ENCODE measurements around the gene TLE4. TPM values are rescaled to one million over a fixed set of nuclear protein-coding genes. Genes with fewer than 3 reads are reported as not detected.

The TLE4 gene
- total and polyA plus RNA-seq, 2 of the 4 experiments (the other 2 are of a cell fraction): 68.0 to 78.1 TPM

DNA sequence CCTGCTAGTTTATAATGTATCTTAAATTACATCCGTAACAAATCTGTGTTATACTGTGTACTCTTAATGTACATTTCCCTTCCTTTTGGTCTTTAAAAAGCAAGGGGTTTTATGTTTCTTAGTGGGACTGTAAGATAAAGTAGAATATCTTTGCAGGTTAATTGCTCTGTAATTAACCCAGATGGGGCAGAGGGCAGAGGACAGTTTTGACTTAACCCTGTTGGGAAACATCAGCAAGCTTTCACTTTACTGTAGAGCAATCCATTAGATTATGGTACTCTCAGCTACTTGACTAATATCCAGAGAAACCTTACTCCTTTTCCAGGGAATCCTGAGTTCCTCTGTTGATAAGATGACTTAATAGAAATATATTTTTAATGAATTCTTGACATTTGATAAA, 74.3 kb downstream of the TLE4 start:
- H2BK5ac ChIP-seq (ENCODE audit: low read depth, low read length, poor library complexity, severe bottlenecking): no peak overlapping the region
- no peak overlapping the region for H2AK9ac ChIP-seq (replicated peaks; ENCODE audit: low read depth, low read length, poor library complexity)
- no peak overlapping the region for H4K8ac ChIP-seq (ENCODE audit: low read depth in 2 of 2, low read length in 2 of 2)
- no peak overlapping the region for H3K9ac ChIP-seq (ENCODE audit: low read depth, low read length)
- no peaks in the 10 kb centered on the region; the same call in 1 of the 2 replicates for H3K4me1 ChIP-seq (ENCODE audit: control insufficient read depth, insufficient read depth, low read length)
- H4K20me1 ChIP-seq (ENCODE audit: insufficient read depth, low read length): peaks cover 4% of the 10 kb centered on the region; the same call in 1 of the 2 replicates
- TF ChIP-seq RFX5 (IDR thresholded peaks at IDR 0.05; ENCODE audit: low read depth, low read length) (no peak), RCOR1 (IDR thresholded peaks at IDR 0.05; ENCODE audit: insufficient replicate concordance, low read length) (no peak), CEBPB (IDR thresholded peaks at IDR 0.05; ENCODE audit: low read depth, low read length) (no peak), RAD21 (IDR thresholded peaks at IDR 0.05; ENCODE audit: low read length) (no peak), NFE2L2 (IDR thresholded peaks at IDR 0.05; ENCODE audit: low read depth, low read length) (no peak), MAZ (IDR thresholded peaks at IDR 0.05; ENCODE audit: borderline replicate concordance, low read depth, low read length) (no peak), FOS (IDR thresholded peaks at IDR 0.05; ENCODE audit: low read depth, low read length) (no peak), SMC3 (IDR thresholded peaks at IDR 0.05; ENCODE audit: low read depth, low read length) (no peak), MXI1 (IDR thresholded peaks at IDR 0.05; ENCODE audit: borderline replicate concordance, low read depth, low read length) (no peak), CHD1 (IDR thresholded peaks at IDR 0.05; ENCODE audit: low read depth, low read length) (no peak), MAFK (IDR thresholded peaks at IDR 0.05; ENCODE audit: low read depth, low read length) (no peak)
- TF ChIP-seq, protein P1, sequence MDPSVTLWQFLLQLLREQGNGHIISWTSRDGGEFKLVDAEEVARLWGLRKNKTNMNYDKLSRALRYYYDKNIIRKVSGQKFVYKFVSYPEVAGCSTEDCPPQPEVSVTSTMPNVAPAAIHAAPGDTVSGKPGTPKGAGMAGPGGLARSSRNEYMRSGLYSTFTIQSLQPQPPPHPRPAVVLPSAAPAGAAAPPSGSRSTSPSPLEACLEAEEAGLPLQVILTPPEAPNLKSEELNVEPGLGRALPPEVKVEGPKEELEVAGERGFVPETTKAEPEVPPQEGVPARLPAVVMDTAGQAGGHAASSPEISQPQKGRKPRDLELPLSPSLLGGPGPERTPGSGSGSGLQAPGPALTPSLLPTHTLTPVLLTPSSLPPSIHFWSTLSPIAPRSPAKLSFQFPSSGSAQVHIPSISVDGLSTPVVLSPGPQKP (IDR thresholded peaks at IDR 0.05; ENCODE audit: borderline replicate concordance, low read depth, low read length): no peak
- no peak for ATAC-seq (ENCODE audit: low read depth)
- CTCF ChIA-PET: no interaction called here
- peaks cover 3% of the 10 kb centered on the region; the same call in 1 of the 2 replicates for H3K9me1 ChIP-seq (ENCODE audit: insufficient read depth, low read length)
- no peak overlapping the region for H3K56ac ChIP-seq (ENCODE audit: extremely low read depth, insufficient read depth, low read length)
- DNase-seq: no peak
- dilution Hi-C loops (cut with HindIII; ENCODE audit: low sequenced_read_pairs, unreplicated experiment): no loop called here
- no peak overlapping the region for H4K5ac ChIP-seq (ENCODE audit: low read depth, low read length)
- no TSS peak for BruUV-seq (replicated peaks)
- no peak overlapping the region for H2BK120ac ChIP-seq (ENCODE audit: low read depth, low read length)
- no peak overlapping the region for H2AK5ac ChIP-seq (ENCODE audit: low read depth, low read length)
- H2BK20ac ChIP-seq (ENCODE audit: low read depth, low read length): no peak overlapping the region
- intact Hi-C loops (cut with micrococcal nuclease): loop anchor here (2.0 kb wide), 1 partner anchor 15 kb away; no protein-coding TSS in a partner anchor
- no CpG with 5 or more reads among the region's 1 CpG for WGBS, 2 experiments (ENCODE audit: extremely low coverage in 2 of 2, insufficient read length in 1 of 2)
- no peak overlapping the region for H2AFZ ChIP-seq (replicated peaks; ENCODE audit: low read length, poor library complexity)
- peaks cover 3% of the 10 kb centered on the region; the same call in 1 of the 2 replicates for H3K9me3 ChIP-seq (ENCODE audit: control insufficient read depth, insufficient read depth, low read length)
- H3K23ac ChIP-seq (ENCODE audit: low read depth, low read length): no peak overlapping the region
- H3K4me3 ChIP-seq (ENCODE audit: insufficient read depth, low read depth, low read length): no peak overlapping the region
- peaks cover 4% of the 10 kb centered on the region; the same call in 1 of the 2 replicates for H3K36me3 ChIP-seq (ENCODE audit: control insufficient read depth, insufficient read depth, low read length)
- no peak overlapping the region for H3K18ac ChIP-seq (ENCODE audit: low read depth, low read length)
- no peak overlapping the region for H3K4me2 ChIP-seq (ENCODE audit: low read depth, low read length)
- POLR2A ChIA-PET (ENCODE audit: unreplicated experiment): interaction anchor here (0.7 kb wide), 1 partner anchor 18 kb away, joined by 4 read pairs; no protein-coding TSS in a partner anchor
- H3K27me3 ChIP-seq (ENCODE audit: control insufficient read depth, insufficient read depth, low read length): no peaks in the 10 kb centered on the region
- H3K79me1 ChIP-seq (ENCODE audit: low read depth in 1 of 2, low read length in 2 of 2): peaks cover 29 to 39% of the 10 kb centered on the region in 2 experiments
- no peak overlapping the region for H3K27ac ChIP-seq (ENCODE audit: insufficient read depth, low read length)
- no peak overlapping the region for H3K4ac ChIP-seq (ENCODE audit: low read depth, low read length)
- no peak overlapping the region; the same call in 2 of the 3 replicates for H2BK15ac ChIP-seq (ENCODE audit: low read depth, low read length)
- no peak overlapping the region for H3K14ac ChIP-seq (replicated peaks; ENCODE audit: low read depth, low read length)
- no peak overlapping the region for H4K91ac ChIP-seq (ENCODE audit: insufficient read depth, low read depth, low read length)
- in situ Hi-C loops (cut with MboI; ENCODE audit: low sequenced_read_pairs): no loop called here

Measured in IMR-90 (cell line).